Endothelial cell of umbilical vein (primary cell): ENCODE results near the gene TEP1. TPM values are rescaled to one million over a fixed set of nuclear protein-coding genes. Genes with fewer than 3 reads are reported as not detected.

Experiments used
- BruUV-seq: library from RNA; stranded (reverse); fragments of 400-500 nt; replicated peaks from 2 replicates; lab custom pipeline; 2021; lab: Mats Ljungman, UMichigan
- CTCF ChIA-PET: fragments of 300-600, 350-600 bp; sonication (Branson Sonifier 250); formaldehyde crosslinking; loops from one replicate; lab custom pipeline; 2021; ENCODE audit warnings: antibody characterized with exemption, inconsistent platforms; lab: Charles Lee
- POLR2A ChIA-PET: fragments of 300-600, 350-600 bp; sonication (Branson Sonifier 250); formaldehyde crosslinking; loops from one replicate; lab custom pipeline; 2021; ENCODE audit warnings: antibody characterized with exemption, inconsistent platforms; lab: Charles Lee
- DNase-seq: peaks from one replicate; pipeline ENCODE4 v3.0.0-alpha.2; 2011; ENCODE audit warnings: low read depth, low spot score
- FAIRE-seq: peaks from 2 replicates; lab custom pipeline; 2011; peaks lifted over from hg19 to GRCh38; lab: Jason Lieb, UNC
- H2AFZ ChIP-seq: 2 replicates; pipeline ENCODE4 v1.6.0; 2012; ENCODE audit warnings: low read depth, low read length, control low read depth, inconsistent platforms
- H3K27ac ChIP-seq: 2 replicates; pipeline ENCODE4 v1.5.1; 2011; ENCODE audit warnings: low read depth, mild to moderate bottlenecking, control low read depth, low read length, moderate library complexity; ENCODE audit not compliant: insufficient read depth
- H3K27me3 ChIP-seq, 2 experiments: 2 replicates each; pipeline versions ENCODE4 v1.6.0 to v1.6.1; 2011; ENCODE audit warnings: low read length in 2 of 2, mixed read lengths in 1 of 2; ENCODE audit not compliant: control insufficient read depth in 2 of 2, insufficient read depth in 2 of 2
- H3K36me3 ChIP-seq, 2 experiments: 2 replicates in 1 of 2; 3 replicates in 1 of 2; pipeline ENCODE4 v1.5.1; 2011; ENCODE audit warnings: low read length in 2 of 2, mild to moderate bottlenecking in 1 of 2, moderate library complexity in 1 of 2; ENCODE audit not compliant: control insufficient read depth in 2 of 2, insufficient read depth in 2 of 2; ENCODE audit errors: extremely low read depth in 1 of 2
- H3K4me1 ChIP-seq: 3 replicates; pipeline ENCODE4 v1.5.1; 2011; ENCODE audit warnings: mild to moderate bottlenecking, low read length; ENCODE audit not compliant: control insufficient read depth, insufficient read depth; ENCODE audit errors: extremely low read depth
- H3K4me2 ChIP-seq: 2 replicates; pipeline ENCODE4 v1.6.1; 2011; ENCODE audit warnings: low read length, control low read depth, mixed read lengths; ENCODE audit not compliant: insufficient read depth
- H3K4me3 ChIP-seq, 3 experiments: fragments of 200-600 bp in 1 of 3; sonication (generic), shearing (Covaris generic) in 1 of 3; replicated peaks in 1 of 3; 2 replicates each; pipeline ENCODE4 v1.5.1; 2011 to 2016; ENCODE audit warnings: control low read depth in 3 of 3, low read length in 3 of 3, mild to moderate bottlenecking in 2 of 3, inconsistent platforms in 1 of 3, low read depth in 1 of 3, moderate library complexity in 1 of 3; ENCODE audit not compliant: insufficient read depth in 1 of 3
- H3K79me2 ChIP-seq: 2 replicates; pipeline ENCODE4 v1.6.0; 2012; ENCODE audit warnings: low read length, inconsistent platforms; ENCODE audit not compliant: control insufficient read depth, insufficient read depth
- H3K9ac ChIP-seq: replicated peaks from 2 replicates; pipeline ENCODE3; 2011; ENCODE audit warnings: low read length, control low read depth; ENCODE audit not compliant: insufficient read depth; ENCODE audit errors: extremely low read depth
- H3K9me1 ChIP-seq: replicated peaks from 3 replicates; pipeline ENCODE4 v1.6.0; 2011; ENCODE audit warnings: mild to moderate bottlenecking, low read length; ENCODE audit not compliant: control insufficient read depth, insufficient read depth; ENCODE audit errors: extremely low read depth
- H3K9me3 ChIP-seq: replicated peaks from 2 replicates; pipeline ENCODE4 v1.5.1; 2012; ENCODE audit warnings: low read length, inconsistent platforms; ENCODE audit not compliant: control insufficient read depth, insufficient read depth
- H4K20me1 ChIP-seq: replicated peaks from 2 replicates; pipeline ENCODE3; 2011; ENCODE audit warnings: mild to moderate bottlenecking, low read length; ENCODE audit not compliant: control insufficient read depth, insufficient read depth; ENCODE audit errors: extremely low read depth
- CTCF ChIP-seq, 2 donors: IDR thresholded peaks; 1 replicate in 1 of 2; 2 replicates in 1 of 2; pipeline ENCODE4 v1.5.1; 2011; ENCODE audit warnings: low read length in 2 of 2, mild to moderate bottlenecking in 2 of 2, moderate library complexity in 2 of 2, control low read depth in 1 of 2, inconsistent platforms in 1 of 2, low read depth in 1 of 2; ENCODE audit not compliant: insufficient read depth in 1 of 2; ENCODE audit errors: extremely low read depth in 1 of 2
- EZH2 ChIP-seq: IDR thresholded peaks from 2 replicates; pipeline ENCODE4 v1.6.1; 2012; ENCODE audit warnings: borderline replicate concordance, low read depth, mild to moderate bottlenecking, moderate library complexity, low read length, inconsistent platforms; ENCODE audit not compliant: severe bottlenecking
- FOS ChIP-seq: IDR thresholded peaks from 2 replicates; pipeline ENCODE4 v1.6.1; 2011; ENCODE audit warnings: mild to moderate bottlenecking, low read length, moderate library complexity, borderline replicate concordance; ENCODE audit not compliant: insufficient read depth
- GATA2 ChIP-seq: IDR thresholded peaks from 2 replicates; pipeline ENCODE4 v1.7.0; 2011; ENCODE audit warnings: low read depth, mild to moderate bottlenecking, moderate library complexity, mixed read lengths, low read length; ENCODE audit not compliant: insufficient read length, insufficient read depth
- JUN ChIP-seq: IDR thresholded peaks from 2 replicates; pipeline ENCODE4 v1.6.1; 2011; ENCODE audit warnings: borderline replicate concordance, low read depth; ENCODE audit not compliant: insufficient read length, insufficient read depth
- MAX ChIP-seq: IDR thresholded peaks from 2 replicates; pipeline ENCODE4 v1.6.1; 2011; ENCODE audit not compliant: insufficient read depth, insufficient read length
- MYC ChIP-seq: IDR thresholded peaks from one replicate; pipeline ENCODE4 v1.6.1; 2011; ENCODE audit warnings: mild to moderate bottlenecking, low read depth, low read length
- POLR2A ChIP-seq: IDR thresholded peaks from 2 replicates; pipeline ENCODE4 v1.6.1; 2012; ENCODE audit warnings: low read depth, mild to moderate bottlenecking, control low read depth, low read length
- POLR2AphosphoS5 ChIP-seq: IDR thresholded peaks from 2 replicates; pipeline ENCODE4 v1.6.1; 2012; ENCODE audit warnings: low read depth, mild to moderate bottlenecking, control low read depth, low read length, moderate library complexity; ENCODE audit not compliant: insufficient read depth
- dilution Hi-C: fragments of 300-500 bp; cut with MboI; formaldehyde crosslinking; loops from one replicate; pipeline ENCODE4 v1.15.0; 2019; ENCODE audit warnings: low sequenced_read_pairs; ENCODE audit not compliant: extremely low pct_ligation_motif_present
- intact Hi-C: fragments of 100-400 bp; cut with micrococcal nuclease; formaldehyde crosslinking; loops from one replicate; pipeline ENCODE4 v1.10.0; 2022
- polyA plus RNA-seq, 4 experiments: library from polyadenylated mRNA; depleted of rRNA in 3 of 4; stranded (reverse) in 3 of 4; unstranded in 1 of 4; fragments of >200 nt; gene quantifications; 2 replicates each; pipeline versions ENCODE4 v1.2.1 to v1.2.3, GENCODE V29; 2011 to 2012; ENCODE audit warnings: missing spikeins in 1 of 4
- total RNA-seq: library from RNA; stranded (reverse); gene quantifications from 2 replicates; pipeline ENCODE4 v1.2.3, GENCODE V29; 2021

Gene TEP1
- total and polyA plus RNA-seq, 2 donors (not counting 3 experiments of a cell fraction or from before 2014, with no cell fraction given): 19.6 to 44.6 TPM

- CTCF ChIA-PET: interaction anchor here (0.5 to 1.4 kb wide), 3 partner anchors 9 to 1129 kb away, joined by 3 to 4 read pairs (median 4); partner anchors contain the start of genes APEX1 and OSGEP
- no peak for FAIRE-seq
- no TSS peak for BruUV-seq
- Histone ChIP-seq H3K9me3 (no peaks in the 10 kb centered on the region), H3K79me2 (no peaks in the 10 kb centered on the region), H3K36me3 (no peaks in the 10 kb centered on the region), H3K27me3 (no peaks in the 10 kb centered on the region), H2AFZ (no peak overlapping the region), H4K20me1 (no peaks in the 10 kb centered on the region), H3K4me3 (no peak overlapping the region), H3K27ac (no peak overlapping the region), H3K9ac (no peak overlapping the region), H3K9me1 (no peaks in the 10 kb centered on the region), H3K4me2 (no peak overlapping the region), H3K4me1 (peaks cover 10% of the 10 kb centered on the region)
- POLR2A ChIA-PET: no interaction called here
- intact Hi-C loops (no loop called here), dilution Hi-C loops (no loop called here)
- no peak for TF ChIP-seq MAX
- TF ChIP-seq FOS: no peak
- TF ChIP-seq POLR2A: no peak
- no peak for TF ChIP-seq CTCF (IDR thresholded peaks at IDR 0.05; ENCODE audit: extremely low read depth in 1 of 2, insufficient read depth in 1 of 2, low read depth in 1 of 2, low read length in 2 of 2)
- TF ChIP-seq EZH2: no peak
- TF ChIP-seq MYC: no peak
- no peak for TF ChIP-seq JUN
- TF ChIP-seq GATA2: no peak
- no peak for TF ChIP-seq POLR2AphosphoS5
- DNase-seq: no peak
These were observed 4.2 kb upstream of the TEP1 start for GRCh38 chr14:20417250-20418186.
